ENCODE results near the gene M1AP. TPM values are rescaled to one million over a fixed set of nuclear protein-coding genes. Genes with fewer than 3 reads are reported as not detected.

M1AP gene
- total RNA-seq, 4 donors from 2014 or later, result 0.17 to 0.42 TPM; not detected in 2

GRCh38 chr2:74515271-74515980, 132.7 kb downstream of the M1AP start:
- Histone ChIP-seq H3K4me1 (peaks cover 29 to 32% (median 32%) of the 10 kb centered on the region in 4 donors), H3K9me3 (no peaks in the 10 kb centered on the region), H3K27me3 (peaks cover 18 to 100% (median 72%) of the 10 kb centered on the region in 4 donors), H3K36me3 (no peaks in the 10 kb centered on the region), H3K27ac (replicated peaks in 1 of 4) (no peak overlapping the region), H3K4me3 (peak overlapping the region; percentile 36 to 53 (median 42))
- intact Hi-C loops (cut with DNase I), result no loop called here
- no peak for DNase-seq (ENCODE audit: extremely low spot score)
- TF ChIP-seq POLR2A (IDR thresholded peaks at IDR 0.05; ENCODE audit: low read depth), result no peak
- no peak for TF ChIP-seq CTCF (IDR thresholded peaks at IDR 0.05)
- TF ChIP-seq EP300 (IDR thresholded peaks at IDR 0.05), result no peak
- no peak for TF ChIP-seq POLR2AphosphoS5 (IDR thresholded peaks at IDR 0.05)
- WGBS, result 6% methylated on average over 24 of the region's 60 CpGs

- Histone ChIP-seq H3K4me1 (peaks cover 29 to 32% (median 32%) of the 10 kb centered on the region in 4 donors), H3K4me3 (peak within 1 kb of the TSS in 2 of 4 donors; percentile 19 to 23), H3K9me3 (no peaks in the 10 kb centered on the region), H3K36me3 (no peaks in the 10 kb centered on the region), H3K27ac (replicated peaks in 1 of 4) (no peak within 1 kb of the TSS), H3K27me3 (peaks cover 18 to 100% (median 70%) of the 10 kb centered on the region in 4 donors)
- TF ChIP-seq CTCF (IDR thresholded peaks at IDR 0.05) (no peak), POLR2AphosphoS5 (IDR thresholded peaks at IDR 0.05) (no peak), EP300 (IDR thresholded peaks at IDR 0.05) (no peak), POLR2A (IDR thresholded peaks at IDR 0.05; ENCODE audit: low read depth) (no peak)
- intact Hi-C loops (cut with DNase I), result no loop called here
- 2% methylated on average over 31 of the region's 82 CpGs for WGBS
- DNase-seq (ENCODE audit: extremely low spot score), result no peak
Observed at GRCh38 chr2:74514368-74515270, 133.5 kb downstream of the M1AP start, which contains the start of gene TLX2. TSS of gene TLX2 (plus strand) at chr2:74514450. CDS start at chr2:74514807, 357 bp downstream.

- TF ChIP-seq POLR2AphosphoS5 (IDR thresholded peaks at IDR 0.05) (peak in 1 of 2 donors; percentile 66), POLR2A (IDR thresholded peaks at IDR 0.05; ENCODE audit: low read depth) (no peak), CTCF (IDR thresholded peaks at IDR 0.05) (no peak), EP300 (IDR thresholded peaks at IDR 0.05) (no peak)
- H3K4me3 ChIP-seq, result peak overlapping the region in 2 of 4 donors; percentile 19 to 23
- no peak for DNase-seq (ENCODE audit: extremely low spot score)
- intact Hi-C loops (cut with DNase I), result no loop called here
- H3K4me1 ChIP-seq, result peaks cover 29 to 32% (median 32%) of the 10 kb centered on the region in 4 donors
- H3K9me3 ChIP-seq, result no peaks in the 10 kb centered on the region
- 5% methylated on average over 21 of the region's 52 CpGs for WGBS
- H3K36me3 ChIP-seq, result no peaks in the 10 kb centered on the region
- H3K27ac ChIP-seq (replicated peaks in 1 of 4), result no peak overlapping the region
- H3K27me3 ChIP-seq, result peaks cover 18 to 97% (median 66%) of the 10 kb centered on the region in 4 donors
Observed at GRCh38 chr2:74513605-74514367, 134.3 kb downstream of the M1AP start.

DNA sequence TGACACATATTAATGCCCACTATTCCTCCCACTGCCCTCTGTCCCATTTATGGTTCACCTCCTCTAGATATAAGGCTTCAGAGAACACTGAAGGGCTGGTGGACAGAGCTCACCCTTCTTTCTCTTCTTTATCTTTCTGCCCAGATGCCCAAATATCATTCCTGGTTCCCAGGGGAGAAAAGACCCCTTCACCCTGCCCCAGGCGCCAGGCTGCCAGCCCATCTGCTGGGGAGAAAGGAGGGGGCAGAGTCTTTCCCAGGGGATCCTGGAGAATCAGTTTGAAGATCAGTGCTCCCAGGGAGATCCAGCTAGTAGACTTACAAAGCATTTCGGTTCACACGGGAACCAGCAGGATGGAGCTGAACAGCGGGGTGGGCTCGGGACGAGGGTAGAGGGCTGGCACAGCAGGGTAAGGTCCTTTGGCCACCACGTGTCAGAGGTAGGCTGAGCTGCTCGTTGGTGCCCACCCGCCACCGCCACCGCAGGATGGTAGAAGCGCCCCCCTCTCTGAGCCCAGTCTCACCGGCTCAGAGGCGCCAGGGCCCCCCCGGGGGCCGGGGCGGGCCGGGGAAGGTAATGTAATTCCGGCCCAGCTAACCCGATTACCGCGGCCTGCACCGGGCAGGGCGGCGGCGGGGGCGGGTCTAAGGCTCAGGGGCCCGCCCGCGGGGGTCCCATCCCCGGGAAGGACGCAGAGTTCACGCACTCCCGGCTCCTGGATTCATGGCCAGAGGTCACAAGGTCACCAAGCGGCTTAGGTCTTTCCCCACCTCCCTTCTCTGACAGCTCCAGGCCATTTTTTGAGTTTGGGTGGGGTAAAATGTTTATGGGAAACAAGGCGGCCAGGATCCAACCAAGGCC, 135.2 kb downstream of the M1AP start:
- no peak for DNase-seq (ENCODE audit: extremely low spot score)
- H3K27me3 ChIP-seq, result peaks cover 18 to 95% (median 60%) of the 10 kb centered on the region in 4 donors
- TF ChIP-seq POLR2A (IDR thresholded peaks at IDR 0.05; ENCODE audit: low read depth) (no peak), EP300 (IDR thresholded peaks at IDR 0.05) (no peak), CTCF (IDR thresholded peaks at IDR 0.05) (no peak), POLR2AphosphoS5 (IDR thresholded peaks at IDR 0.05) (no peak)
- intact Hi-C loops (cut with DNase I), result no loop called here
- peaks cover 31 to 37% (median 37%) of the 10 kb centered on the region in 4 donors for H3K4me1 ChIP-seq
- no peaks in the 10 kb centered on the region for H3K36me3 ChIP-seq
- H3K27ac ChIP-seq (replicated peaks in 1 of 4), result no peak overlapping the region
- 10% methylated on average over 6 of the region's 36 CpGs for WGBS
- no peaks in the 10 kb centered on the region for H3K9me3 ChIP-seq
- H3K4me3 ChIP-seq, result no peak overlapping the region

Data from esophagus muscularis mucosa (tissue), 4 donors.